ENCODE measurements around the gene GFRA4.
A peak's percentile ranks its signal among the peaks of the same experiment; 100 is the strongest.

GFRA4 gene

GRCh38 chr20:3673221-3674070, 10.2 kb upstream of the GFRA4 start:
- DNase-seq (ENCODE audit: insufficient read length, low spot score) (no peak), FAIRE-seq (no peak)
- TF ChIP-seq POLR2A (IDR thresholded peaks at IDR 0.05; ENCODE audit: low read depth, low read length), result no peak

- no peak for TF ChIP-seq POLR2A (IDR thresholded peaks at IDR 0.05; ENCODE audit: low read depth, low read length)
- FAIRE-seq, result no peak
- DNase-seq (ENCODE audit: insufficient read length, low spot score), result no peak
These were observed 9.5 kb upstream of the GFRA4 start for GRCh38 chr20:3672547-3673171.

DNA sequence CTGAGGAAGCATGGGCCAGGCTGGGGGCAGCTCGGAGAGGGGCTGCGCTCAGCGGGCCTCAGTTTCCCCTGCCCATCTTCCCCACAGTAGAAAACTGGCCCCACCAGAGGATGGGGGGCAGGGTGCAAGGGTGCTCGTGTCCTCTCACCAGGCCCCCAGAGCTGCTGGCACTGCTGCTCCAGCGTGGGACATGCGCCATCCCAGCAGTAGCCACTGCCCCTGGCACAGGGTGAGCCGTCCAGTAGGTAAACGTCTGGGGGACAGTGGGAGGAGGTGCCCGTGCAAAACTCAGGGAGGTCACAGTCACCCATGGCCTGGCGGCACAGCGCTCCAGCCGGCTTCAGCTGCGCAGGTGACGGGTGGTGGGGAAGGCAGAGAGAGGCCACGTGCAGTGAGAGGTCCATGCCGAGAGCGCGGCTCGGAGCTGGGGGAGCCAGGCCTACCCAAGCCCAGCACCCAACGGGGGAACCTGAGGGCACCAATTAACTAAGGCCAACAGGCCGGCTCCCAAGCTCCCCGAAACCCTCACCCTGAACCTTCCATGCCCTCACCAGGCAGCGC, 8.9 kb upstream of the GFRA4 start:
- no peak for FAIRE-seq
- TF ChIP-seq POLR2A (IDR thresholded peaks at IDR 0.05; ENCODE audit: low read depth, low read length), result no peak
- no peak for DNase-seq (ENCODE audit: insufficient read length, low spot score)

DNA sequence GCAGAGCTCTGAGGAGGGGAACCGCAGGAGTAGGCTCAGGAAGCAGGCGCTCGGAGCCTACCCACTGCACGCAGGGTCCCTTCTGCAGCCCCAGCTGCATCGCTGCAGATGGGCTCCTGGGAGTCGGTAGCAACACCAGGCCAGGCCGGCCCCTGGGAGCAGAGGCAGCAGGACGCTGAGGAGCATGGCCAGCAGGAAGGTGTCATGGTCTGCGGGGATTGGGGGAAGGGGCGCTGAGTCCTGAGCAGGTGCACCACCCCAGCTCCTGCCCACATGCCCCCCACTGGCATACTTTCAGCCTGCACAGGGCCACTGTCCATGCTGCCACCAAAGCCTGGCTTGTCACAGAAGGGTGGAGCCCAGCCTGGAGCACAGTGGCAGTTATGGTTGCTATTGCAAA, 7.7 kb upstream of the GFRA4 start:
- FAIRE-seq (no peak), DNase-seq (ENCODE audit: insufficient read length, low spot score) (no peak)
- TF ChIP-seq POLR2A (IDR thresholded peaks at IDR 0.05; ENCODE audit: low read depth, low read length), result no peak

- FAIRE-seq (no peak), DNase-seq (ENCODE audit: insufficient read length, low spot score) (peak; percentile 81)
- no peak for TF ChIP-seq POLR2A (IDR thresholded peaks at IDR 0.05; ENCODE audit: low read depth, low read length)
These were observed 7.3 kb upstream of the GFRA4 start for GRCh38 chr20:3670511-3670910.

DNA sequence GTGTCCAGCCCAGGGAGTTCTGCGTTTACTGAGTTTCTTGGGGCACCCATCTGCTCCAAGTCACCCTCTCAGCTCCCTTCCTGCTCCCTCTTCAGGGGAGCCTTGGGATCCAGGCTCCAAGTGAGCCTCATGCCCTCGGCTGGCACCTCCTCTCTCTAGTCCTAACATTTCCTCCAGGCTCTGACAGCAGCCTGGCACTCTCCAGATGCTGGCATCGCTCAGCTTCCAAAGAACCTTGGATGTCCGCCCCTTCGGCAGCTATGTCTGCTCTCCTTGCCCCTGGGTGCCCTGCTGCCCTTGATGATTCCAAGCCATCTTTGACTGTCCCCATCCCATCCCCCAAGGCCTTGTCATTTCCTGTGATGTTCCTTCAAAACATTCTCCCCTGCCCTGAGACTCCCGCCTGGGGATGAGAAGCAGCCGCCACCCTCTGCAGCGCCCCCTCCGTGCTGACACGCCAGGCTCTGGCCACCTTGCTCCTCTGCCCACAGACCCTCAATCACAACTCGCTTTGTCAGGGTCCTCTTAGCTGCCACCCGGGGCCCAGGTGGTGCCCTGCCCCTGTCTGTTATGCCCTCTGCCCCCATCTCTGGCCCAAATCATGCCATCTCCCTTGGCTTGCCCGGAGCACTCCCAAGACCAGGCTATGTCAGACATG, 6.6 kb upstream of the GFRA4 start:
- TF ChIP-seq POLR2A (IDR thresholded peaks at IDR 0.05; ENCODE audit: low read depth, low read length), result no peak
- no peak for FAIRE-seq
- DNase-seq (ENCODE audit: insufficient read length, low spot score), result no peak

GRCh38 chr20:3667434-3668037, 4.3 kb upstream of the GFRA4 start:
- no peak for TF ChIP-seq POLR2A (IDR thresholded peaks at IDR 0.05; ENCODE audit: low read depth, low read length)
- DNase-seq (ENCODE audit: insufficient read length, low spot score) (no peak), FAIRE-seq (no peak)

DNA sequence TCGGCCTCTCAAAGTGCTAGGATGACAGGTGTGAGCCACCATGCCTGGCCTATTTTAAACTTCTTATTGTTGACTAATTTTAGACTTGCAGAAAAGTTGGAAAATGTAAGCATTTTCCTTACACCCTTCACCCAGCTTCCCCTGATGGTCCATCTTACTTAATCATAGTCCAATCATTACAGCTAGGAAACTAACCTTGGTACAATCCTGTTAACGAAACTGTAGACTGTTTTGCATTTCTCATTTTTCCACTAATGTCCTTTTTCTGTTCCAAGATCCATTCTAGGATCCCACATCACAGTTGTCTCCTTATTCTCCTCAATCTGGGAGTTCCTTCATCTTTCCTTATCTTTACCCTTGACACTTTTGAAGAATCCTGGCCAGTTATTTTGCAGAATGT, 659 bp upstream of the GFRA4 start:
- TF ChIP-seq POLR2A (IDR thresholded peaks at IDR 0.05; ENCODE audit: low read depth, low read length), result no peak
- DNase-seq (ENCODE audit: insufficient read length, low spot score), result no peak
- no peak for FAIRE-seq

- FAIRE-seq (no peak), DNase-seq (ENCODE audit: insufficient read length, low spot score) (no peak)
These were observed 1.2 kb downstream of the GFRA4 start for GRCh38 chr20:3661814-3662665.

GRCh38 chr20:3661060-3661813, 2.0 kb downstream of the GFRA4 start:
- no peak for DNase-seq (ENCODE audit: insufficient read length, low spot score)
- no peak for TF ChIP-seq POLR2A (IDR thresholded peaks at IDR 0.05; ENCODE audit: low read depth, low read length)
- FAIRE-seq, result no peak

More at GRCh38 chr20:3661814-3662665, 1.2 kb downstream of the GFRA4 start:
- TF ChIP-seq POLR2A (IDR thresholded peaks at IDR 0.05; ENCODE audit: low read depth, low read length), result no peak

- FAIRE-seq (no peak), DNase-seq (ENCODE audit: insufficient read length, low spot score) (no peak)
- no peak for TF ChIP-seq POLR2A (IDR thresholded peaks at IDR 0.05; ENCODE audit: low read depth, low read length)
These were observed 2.7 kb downstream of the GFRA4 start for GRCh38 chr20:3660262-3661059.
